ENCODE data around the gene MOB3B. TPM values are rescaled to one million over a fixed set of nuclear protein-coding genes. Genes with fewer than 3 reads are reported as not detected.

MOB3B gene
- total and polyA plus RNA-seq, 11 donors: 0.42 to 2.8 (median 1.8) TPM

DNA sequence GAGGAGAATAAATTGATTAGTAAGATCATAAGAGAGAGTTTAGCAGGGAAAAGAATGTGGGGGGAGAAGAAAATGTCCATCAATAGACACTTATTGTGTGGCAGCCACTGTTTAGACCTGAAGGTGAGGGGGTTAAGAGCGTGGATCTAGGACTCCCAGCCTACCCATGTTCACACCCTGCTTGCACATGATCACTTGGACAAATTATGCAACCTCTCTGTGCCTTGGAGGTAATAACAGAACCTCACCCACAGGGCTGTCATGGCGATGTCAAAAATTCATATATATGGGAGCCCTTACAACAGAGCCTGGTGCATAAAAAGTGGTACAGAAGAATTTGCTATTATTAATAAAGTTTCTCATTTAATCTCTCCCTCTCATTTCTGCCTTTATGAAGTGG is 146.6 kb downstream of the MOB3B start:
- TF ChIP-seq POLR2A (IDR thresholded peaks at IDR 0.05): no peak
- TF ChIP-seq, protein P1, sequence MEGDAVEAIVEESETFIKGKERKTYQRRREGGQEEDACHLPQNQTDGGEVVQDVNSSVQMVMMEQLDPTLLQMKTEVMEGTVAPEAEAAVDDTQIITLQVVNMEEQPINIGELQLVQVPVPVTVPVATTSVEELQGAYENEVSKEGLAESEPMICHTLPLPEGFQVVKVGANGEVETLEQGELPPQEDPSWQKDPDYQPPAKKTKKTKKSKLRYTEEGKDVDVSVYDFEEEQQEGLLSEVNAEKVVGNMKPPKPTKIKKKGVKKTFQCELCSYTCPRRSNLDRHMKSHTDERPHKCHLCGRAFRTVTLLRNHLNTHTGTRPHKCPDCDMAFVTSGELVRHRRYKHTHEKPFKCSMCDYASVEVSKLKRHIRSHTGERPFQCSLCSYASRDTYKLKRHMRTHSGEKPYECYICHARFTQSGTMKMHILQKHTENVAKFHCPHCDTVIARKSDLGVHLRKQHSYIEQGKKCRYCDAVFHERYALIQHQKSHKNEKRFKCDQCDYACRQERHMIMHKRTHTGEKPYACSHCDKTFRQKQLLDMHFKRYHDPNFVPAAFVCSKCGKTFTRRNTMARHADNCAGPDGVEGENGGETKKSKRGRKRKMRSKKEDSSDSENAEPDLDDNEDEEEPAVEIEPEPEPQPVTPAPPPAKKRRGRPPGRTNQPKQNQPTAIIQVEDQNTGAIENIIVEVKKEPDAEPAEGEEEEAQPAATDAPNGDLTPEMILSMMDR (IDR thresholded peaks at IDR 0.05): no peak
- H3K4me3 ChIP-seq: no peak overlapping the region
- no peak for ATAC-seq

DNA sequence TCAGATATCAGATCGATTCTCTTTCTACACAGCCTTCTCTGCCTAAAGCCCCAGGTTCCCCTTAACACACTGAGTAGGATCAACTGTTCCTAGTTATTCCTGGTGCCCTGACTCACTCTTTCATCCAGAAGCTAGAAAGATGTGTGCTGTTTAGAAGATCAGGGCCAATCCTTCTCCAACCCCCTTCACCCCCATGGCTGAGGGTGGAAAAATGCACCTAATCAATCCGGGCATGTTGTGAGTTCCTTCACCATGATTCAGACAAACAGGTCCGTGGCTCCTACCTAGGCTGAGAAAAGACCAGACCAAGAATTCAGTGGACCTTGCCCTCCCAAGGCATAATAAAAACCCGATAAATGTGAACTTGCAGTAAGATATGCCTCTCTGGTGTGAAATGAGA is 147.3 kb downstream of the MOB3B start:
- H3K27me3 ChIP-seq: no peaks in the 10 kb centered on the region
- no peak overlapping the region for H3K27ac ChIP-seq
- H3K9me3 ChIP-seq: no peaks in the 10 kb centered on the region
- H3K4me1 ChIP-seq: no peaks in the 10 kb centered on the region
- WGBS, 4 donors: 62 to 84% (median 69%) methylated on average over 4 of the region's 4 CpGs
- ATAC-seq (no peak), DNase-seq (no peak)
- no peaks in the 10 kb centered on the region for H3K36me3 ChIP-seq
- intact Hi-C loops (cut with DNase I): loop anchor here in 1 of 10 donors (5.0 kb wide), 1 partner anchor 50 kb away; no protein-coding TSS in a partner anchor
- H3K4me3 ChIP-seq: no peak overlapping the region
- TF ChIP-seq POLR2A (IDR thresholded peaks at IDR 0.05): no peak
- TF ChIP-seq, protein P1 (IDR thresholded peaks at IDR 0.05): no peak

More for the DNA sequence above, 146.6 kb downstream of the MOB3B start:
- no peak for DNase-seq
- Histone ChIP-seq H3K27me3 (no peaks in the 10 kb centered on the region), H3K4me1 (no peaks in the 10 kb centered on the region), H3K36me3 (no peaks in the 10 kb centered on the region), H3K27ac (no peak overlapping the region), H3K9me3 (no peaks in the 10 kb centered on the region)
- intact Hi-C loops (cut with DNase I): loop anchor here in 1 of 10 donors (5.0 kb wide), 1 partner anchor 51 kb away; no protein-coding TSS in a partner anchor
- 94 to 100% (median 97%) methylated on average over 2 of the region's 2 CpGs for WGBS, 4 donors

DNA sequence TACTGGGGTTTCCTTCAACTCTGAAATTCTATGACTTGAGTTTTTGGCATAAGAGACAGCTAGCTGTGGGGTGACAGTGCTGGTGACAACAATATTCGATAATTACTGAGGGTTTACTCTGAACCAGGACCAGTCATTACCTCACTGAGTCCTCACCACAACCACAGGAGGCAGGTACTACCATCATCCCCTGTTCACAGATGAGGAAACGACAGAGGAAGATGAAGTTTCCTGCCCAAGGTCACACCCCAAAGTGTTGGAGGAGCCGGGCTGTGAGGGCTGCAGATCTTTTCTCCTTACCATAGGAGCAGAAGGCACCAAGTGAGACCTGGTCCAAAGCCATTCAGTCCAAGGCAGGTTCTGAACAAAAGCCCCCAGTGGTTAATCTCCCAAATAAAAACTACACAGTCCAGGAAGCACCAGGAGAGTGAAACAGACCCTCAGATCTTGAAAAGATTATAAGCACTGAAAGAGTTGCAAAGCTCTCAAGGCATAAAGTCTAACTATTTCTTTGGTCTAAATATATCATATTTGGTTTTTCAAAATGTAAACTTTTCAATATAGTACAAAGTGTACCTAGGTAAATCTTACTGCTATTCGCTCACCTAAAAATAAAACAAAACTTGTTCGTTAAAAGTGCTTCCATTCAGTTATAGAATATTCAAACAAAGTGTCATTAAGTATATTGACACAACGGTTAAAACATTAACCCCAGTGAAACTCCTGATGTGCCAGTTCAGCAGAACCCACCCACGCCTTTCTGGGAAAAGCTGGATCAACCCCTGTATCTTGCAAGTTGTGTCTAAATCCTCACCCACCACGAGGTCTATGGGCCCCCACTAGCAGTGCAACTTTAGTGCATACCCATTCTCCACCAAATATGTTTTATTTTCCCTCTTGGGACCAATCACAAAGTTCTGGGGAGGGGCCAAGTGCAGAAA is 150.0 kb downstream of the MOB3B start:
- H3K9me3 ChIP-seq: no peaks in the 10 kb centered on the region
- H3K4me3 ChIP-seq: no peak overlapping the region
- H3K27ac ChIP-seq: no peak overlapping the region
- no peaks in the 10 kb centered on the region for H3K4me1 ChIP-seq
- no peaks in the 10 kb centered on the region for H3K36me3 ChIP-seq
- no peak for ATAC-seq
- no peak for DNase-seq
- H3K27me3 ChIP-seq: no peaks in the 10 kb centered on the region
- 79 to 89% (median 81%) methylated on average over 8 of the region's 8 CpGs for WGBS, 4 donors
- intact Hi-C loops (cut with DNase I): loop anchor here in 1 of 10 donors (5.0 kb wide), 1 partner anchor 47 kb away; no protein-coding TSS in a partner anchor
- TF ChIP-seq, protein P1 (IDR thresholded peaks at IDR 0.05): no peak
- TF ChIP-seq POLR2A (IDR thresholded peaks at IDR 0.05): no peak

DNA sequence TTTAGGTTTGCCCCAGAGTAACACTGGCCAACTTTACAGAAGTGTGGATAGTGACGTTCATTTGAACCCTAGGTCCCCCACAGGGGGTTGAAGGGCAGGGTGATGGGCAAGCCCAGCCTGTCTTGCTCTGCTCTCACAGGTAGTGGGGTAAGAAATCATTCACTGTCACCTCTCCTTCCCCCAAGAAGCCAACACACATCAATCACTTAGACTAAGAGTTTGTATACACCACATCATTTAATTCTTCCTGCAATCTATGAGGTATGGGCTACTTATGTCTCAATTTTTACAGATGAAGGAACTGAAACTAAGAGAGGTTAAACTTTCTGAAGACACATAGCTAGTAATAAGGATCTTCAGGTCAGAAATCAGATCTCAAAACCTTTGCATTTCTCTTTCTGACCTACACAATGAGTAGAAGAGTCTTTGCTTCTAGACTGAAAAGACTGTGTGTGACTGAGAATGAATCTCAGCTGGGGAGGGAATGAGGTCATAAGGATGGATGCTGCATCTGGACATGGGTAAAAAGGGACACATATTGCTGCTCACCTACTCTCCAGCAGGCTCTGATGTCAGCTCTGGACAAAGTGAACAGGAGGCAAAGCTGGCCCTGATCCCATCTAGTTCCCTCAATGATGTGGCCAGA is 151.7 kb downstream of the MOB3B start:
- intact Hi-C loops (cut with DNase I): no loop called here
- ATAC-seq (no peak), DNase-seq (no peak)
- TF ChIP-seq POLR2A (IDR thresholded peaks at IDR 0.05): no peak
- TF ChIP-seq, protein P1 (IDR thresholded peaks at IDR 0.05): no peak
- 64 to 79% (median 72%) methylated on average over 1 of the region's 1 CpG for WGBS, 4 donors
- Histone ChIP-seq H3K36me3 (no peaks in the 10 kb centered on the region), H3K27ac (no peak overlapping the region), H3K27me3 (no peaks in the 10 kb centered on the region), H3K4me1 (no peaks in the 10 kb centered on the region), H3K4me3 (no peak overlapping the region), H3K9me3 (no peaks in the 10 kb centered on the region)
